Choroid plexus epithelial cell (primary cell): ENCODE data around the gene SPTBN4.

Source experiments
- DNase-seq: peaks from one replicate; pipeline ENCODE4 v3.0.0-alpha.2; 2010; ENCODE audit warnings: low read depth
- H3K4me3 ChIP-seq: 2 replicates; pipeline ENCODE4 v1.5.1; 2011; ENCODE audit warnings: low read depth, mild to moderate bottlenecking, control low read depth, low read length, moderate library complexity
- TF ChIP-seq, protein P1 (sequence below): conservative IDR thresholded peaks from 2 replicates; pipeline ENCODE4 v1.5.1; 2011; ENCODE audit warnings: low read depth, mild to moderate bottlenecking, control low read depth, inconsistent platforms, low read length, moderate library complexity

The SPTBN4 gene

GRCh38 chr19:40576585-40577451, 110.0 kb downstream of the SPTBN4 start, which contains the start of gene SHKBP1:
SHKBP1 (plus strand) TSS chr19:40576873; CDS start chr19:40576900, 27 bp downstream.
- TF ChIP-seq, protein P1, sequence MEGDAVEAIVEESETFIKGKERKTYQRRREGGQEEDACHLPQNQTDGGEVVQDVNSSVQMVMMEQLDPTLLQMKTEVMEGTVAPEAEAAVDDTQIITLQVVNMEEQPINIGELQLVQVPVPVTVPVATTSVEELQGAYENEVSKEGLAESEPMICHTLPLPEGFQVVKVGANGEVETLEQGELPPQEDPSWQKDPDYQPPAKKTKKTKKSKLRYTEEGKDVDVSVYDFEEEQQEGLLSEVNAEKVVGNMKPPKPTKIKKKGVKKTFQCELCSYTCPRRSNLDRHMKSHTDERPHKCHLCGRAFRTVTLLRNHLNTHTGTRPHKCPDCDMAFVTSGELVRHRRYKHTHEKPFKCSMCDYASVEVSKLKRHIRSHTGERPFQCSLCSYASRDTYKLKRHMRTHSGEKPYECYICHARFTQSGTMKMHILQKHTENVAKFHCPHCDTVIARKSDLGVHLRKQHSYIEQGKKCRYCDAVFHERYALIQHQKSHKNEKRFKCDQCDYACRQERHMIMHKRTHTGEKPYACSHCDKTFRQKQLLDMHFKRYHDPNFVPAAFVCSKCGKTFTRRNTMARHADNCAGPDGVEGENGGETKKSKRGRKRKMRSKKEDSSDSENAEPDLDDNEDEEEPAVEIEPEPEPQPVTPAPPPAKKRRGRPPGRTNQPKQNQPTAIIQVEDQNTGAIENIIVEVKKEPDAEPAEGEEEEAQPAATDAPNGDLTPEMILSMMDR, result no peak
- DNase-seq, result peak; percentile 97
- peak within 1 kb of the TSS; percentile 69 for H3K4me3 ChIP-seq

DNA sequence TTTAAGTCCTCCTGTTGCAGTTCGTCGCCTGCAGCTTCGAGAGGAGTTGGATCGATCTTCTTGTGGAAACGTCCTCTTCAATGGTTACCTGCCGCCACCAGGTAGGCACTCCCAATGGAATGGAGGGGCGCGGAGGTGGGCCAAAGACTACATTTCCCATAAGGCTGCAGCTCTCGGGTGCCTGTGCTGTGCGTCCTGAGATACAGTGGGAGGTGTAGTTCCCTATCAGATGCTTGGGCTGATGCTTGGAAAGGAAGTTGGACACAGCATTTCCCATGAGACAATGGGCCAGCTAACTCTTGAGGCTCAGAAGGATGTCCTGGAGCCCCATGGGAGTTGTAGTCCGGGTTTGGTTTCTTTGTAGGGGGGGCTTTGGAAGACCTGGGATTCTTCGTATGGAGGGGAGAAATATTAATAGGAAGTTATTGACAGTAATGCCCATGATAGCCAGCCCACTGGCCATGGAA, 111.7 kb downstream of the SPTBN4 start:
- DNase-seq, result peak; percentile 49
- H3K4me3 ChIP-seq, result no peak overlapping the region
- TF ChIP-seq, protein P1, result no peak

GRCh38 chr19:40580619-40581018, 113.8 kb downstream of the SPTBN4 start:
- TF ChIP-seq, protein P1, result no peak
- no peak overlapping the region for H3K4me3 ChIP-seq
- DNase-seq, result no peak

- no peak overlapping the region for H3K4me3 ChIP-seq
- DNase-seq, result no peak
- TF ChIP-seq, protein P1, result no peak
These were observed 114.7 kb downstream of the SPTBN4 start for GRCh38 chr19:40581531-40581930.

DNA sequence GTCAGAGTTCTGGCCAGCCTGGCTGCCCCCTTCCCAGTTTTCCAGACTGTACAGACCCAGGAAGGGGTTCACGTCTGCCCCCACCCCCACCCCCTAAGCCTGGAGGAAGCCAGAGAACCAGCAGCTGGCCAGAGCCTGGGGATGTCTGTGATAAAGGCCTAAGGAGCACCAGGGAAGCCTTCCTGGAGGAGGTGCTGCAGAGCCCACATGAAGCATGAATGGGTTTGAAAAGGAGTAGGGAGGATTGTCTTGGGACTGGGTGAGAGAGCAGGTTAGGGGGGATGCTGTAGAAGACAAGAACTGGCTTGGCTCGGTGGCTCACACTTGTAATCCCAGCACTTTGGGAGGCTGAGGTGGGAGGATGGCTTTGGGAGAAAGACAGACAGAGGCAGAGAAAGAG, 115.7 kb downstream of the SPTBN4 start:
- TF ChIP-seq, protein P1, result no peak
- no peak overlapping the region for H3K4me3 ChIP-seq
- DNase-seq, result no peak

DNA sequence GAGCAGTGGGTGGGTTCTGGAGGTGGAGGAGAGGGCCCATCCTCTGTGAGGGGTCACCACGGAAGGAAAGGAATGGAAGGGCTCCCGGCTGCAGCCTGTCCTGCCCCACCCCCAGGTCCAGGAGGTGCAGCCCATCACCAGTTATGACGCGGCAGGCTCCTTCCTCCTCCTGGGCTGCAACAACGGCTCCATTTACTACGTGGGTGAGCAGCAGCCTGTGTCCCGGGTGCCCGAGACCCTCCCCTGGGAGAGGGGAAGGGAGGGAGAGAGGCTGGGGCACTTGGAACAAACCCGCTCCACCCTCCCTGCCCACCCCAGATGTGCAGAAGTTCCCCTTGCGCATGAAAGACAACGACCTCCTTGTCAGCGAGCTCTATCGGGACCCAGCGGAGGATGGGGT, 116.5 kb downstream of the SPTBN4 start:
- H3K4me3 ChIP-seq, result no peak overlapping the region
- TF ChIP-seq, protein P1, result no peak
- no peak for DNase-seq
